Brain microvascular endothelial cell (primary cell): ENCODE data around the gene CABP7.

ENCODE experiments used
- DNase-seq: peaks from one replicate; pipeline ENCODE4 v3.0.0-alpha.2; 2020
- H3K27ac ChIP-seq: fragments of 250-450 bp; sonication (Bioruptor Pico); 2 replicates; pipeline ENCODE4 v1.5.1; 2020; ENCODE audit warnings: mild to moderate bottlenecking, moderate library complexity
- H3K27me3 ChIP-seq: fragments of 250-450 bp; sonication (Bioruptor Pico); replicated peaks from 2 replicates; pipeline ENCODE4 v1.5.1; 2020; ENCODE audit warnings: mild to moderate bottlenecking
- H3K36me3 ChIP-seq: fragments of 250-450 bp; sonication (Bioruptor Pico); replicated peaks from 2 replicates; pipeline ENCODE4 v1.5.1; 2020; ENCODE audit warnings: mild to moderate bottlenecking
- H3K4me3 ChIP-seq: 2 replicates; pipeline ENCODE4 v1.5.1; 2011; ENCODE audit warnings: low read depth, mild to moderate bottlenecking, control low read depth, low read length, moderate library complexity
- CTCF ChIP-seq: IDR thresholded peaks from 2 replicates; pipeline ENCODE4 v1.5.1; 2011; ENCODE audit warnings: low read depth, mild to moderate bottlenecking, moderate library complexity, low read length, control low read depth, inconsistent platforms; ENCODE audit errors: missing control alignments
- in situ Hi-C: cut with HindIII; loops from 2 replicates; pipeline ENCODE4 v1.10.0; 2017; ENCODE audit warnings: low sequenced_read_pairs, low pct_ligation_motif_present

Gene CABP7

GRCh38 chr22:29719899-29720645 lies at the start of gene CABP7:
Gene CABP7 (plus strand): TSS chr22:29720003. CDS start chr22:29720425, 422 bp downstream.
- Histone ChIP-seq H3K27me3 (peaks cover 19% of the 10 kb centered on the region), H3K4me3 (no peak within 1 kb of the TSS), H3K27ac (no peak within 1 kb of the TSS), H3K36me3 (no peaks in the 10 kb centered on the region)
- in situ Hi-C loops, result no loop called here
- no peak for TF ChIP-seq CTCF
- DNase-seq, result no peak

- H3K27me3 ChIP-seq, result no peaks in the 10 kb centered on the region
- H3K36me3 ChIP-seq, result peaks cover 58% of the 10 kb centered on the region
- no peak for TF ChIP-seq CTCF
- DNase-seq, result no peak
- H3K27ac ChIP-seq, result no peak overlapping the region
- in situ Hi-C loops, result no loop called here
- no peak overlapping the region for H3K4me3 ChIP-seq
Measured at GRCh38 chr22:29670626-29671025, 49.2 kb upstream of the CABP7 start.

- no peak overlapping the region for H3K27ac ChIP-seq
- no peak for TF ChIP-seq CTCF
- DNase-seq, result no peak
- H3K36me3 ChIP-seq, result peaks cover 76% of the 10 kb centered on the region
- in situ Hi-C loops, result no loop called here
- H3K27me3 ChIP-seq, result no peaks in the 10 kb centered on the region
- H3K4me3 ChIP-seq, result no peak overlapping the region
Measured at GRCh38 chr22:29673361-29674066, 46.3 kb upstream of the CABP7 start.

GRCh38 chr22:29674121-29674520 lies 45.7 kb upstream of the CABP7 start:
- Histone ChIP-seq H3K4me3 (no peak overlapping the region), H3K36me3 (peaks cover 77% of the 10 kb centered on the region), H3K27me3 (no peaks in the 10 kb centered on the region), H3K27ac (no peak overlapping the region)
- DNase-seq, result no peak
- no peak for TF ChIP-seq CTCF
- in situ Hi-C loops, result no loop called here

GRCh38 chr22:29679316-29679715 lies 40.5 kb upstream of the CABP7 start:
- Histone ChIP-seq H3K27me3 (no peaks in the 10 kb centered on the region), H3K27ac (no peak overlapping the region), H3K36me3 (peaks cover 80% of the 10 kb centered on the region), H3K4me3 (no peak overlapping the region)
- no peak for TF ChIP-seq CTCF
- no peak for DNase-seq
- in situ Hi-C loops, result no loop called here
